H1 (cell line): ENCODE measurements around the gene FEM1C. TPM values are rescaled to one million over a fixed set of nuclear protein-coding genes. Genes with fewer than 3 reads are reported as not detected.

Source experiments
- CTCF ChIA-PET: fragments of 300-600 bp; sonication (Branson Sonifier 250); formaldehyde crosslinking; loops from one replicate; lab custom pipeline; 2021; ENCODE audit not compliant: partially characterized antibody; lab: Charles Lee
- POLR2A ChIA-PET: fragments of 300-600 bp; sonication (Branson Sonifier 250); formaldehyde crosslinking; loops from one replicate; lab custom pipeline; 2021; ENCODE audit warnings: inconsistent platforms; ENCODE audit not compliant: partially characterized antibody; lab: Charles Lee
- DNase-seq, 2 experiments: peaks; one replicate each; pipeline versions ENCODE4 v3.0.0 to v3.0.0-alpha.2; 2010 to 2022; ENCODE audit warnings: low spot score in 2 of 2, low read depth in 1 of 2, mixed read lengths in 1 of 2
- FAIRE-seq: peaks from 2 replicates; lab custom pipeline; 2011; peaks lifted over from hg19 to GRCh38; lab: Jason Lieb, UNC
- H2AFZ ChIP-seq: 2 replicates; pipeline ENCODE4 v1.8.1; 2012; ENCODE audit warnings: low read length, inconsistent platforms
- H2AK5ac ChIP-seq: 2 replicates; pipeline ENCODE4 v1.6.1; 2013; ENCODE audit warnings: low read depth, low read length
- H2BK120ac ChIP-seq: replicated peaks from 2 replicates; pipeline ENCODE3; 2013; ENCODE audit warnings: low read depth, low read length, inconsistent platforms
- H2BK12ac ChIP-seq: 2 replicates; pipeline ENCODE4 v1.6.1; 2013; ENCODE audit warnings: low read depth, low read length
- H2BK15ac ChIP-seq: 2 replicates; pipeline ENCODE4 v1.6.1; 2013; ENCODE audit warnings: low read length
- H2BK20ac ChIP-seq: 2 replicates; pipeline ENCODE4 v1.6.1; 2013; ENCODE audit warnings: low read length
- H2BK5ac ChIP-seq: 2 replicates; pipeline ENCODE4 v1.6.1; 2013; ENCODE audit warnings: low read depth, low read length
- H3K14ac ChIP-seq: 2 replicates; pipeline ENCODE4 v1.6.1; 2013; ENCODE audit warnings: inconsistent platforms; ENCODE audit not compliant: insufficient read length
- H3K18ac ChIP-seq: 2 replicates; pipeline ENCODE4 v1.6.1; 2013; ENCODE audit warnings: low read length; ENCODE audit errors: extremely low read depth
- H3K23ac ChIP-seq: 2 replicates; pipeline ENCODE4 v1.6.1; 2013; ENCODE audit warnings: inconsistent platforms; ENCODE audit not compliant: insufficient read length
- H3K23me2 ChIP-seq: 2 replicates; pipeline ENCODE4 v1.6.1; 2013; ENCODE audit warnings: low read depth, low read length
- H3K27ac ChIP-seq: 2 replicates; pipeline ENCODE4 v1.6.1; 2011; ENCODE audit warnings: low read depth, low read length, inconsistent platforms
- H3K27me3 ChIP-seq, 4 experiments: replicated peaks in 1 of 4; 1 replicate in 1 of 4; 2 replicates in 3 of 4; pipeline versions ENCODE4 v1.6.1 to v1.8.1; 2011 to 2013; ENCODE audit warnings: low read length in 3 of 4, mild to moderate bottlenecking in 3 of 4, inconsistent platforms in 2 of 4, mixed read lengths in 2 of 4, moderate library complexity in 1 of 4; ENCODE audit not compliant: control insufficient read depth in 3 of 4, insufficient read depth in 3 of 4; ENCODE audit errors: extremely low read depth in 1 of 4
- H3K36me3 ChIP-seq, 4 experiments: 2 replicates each; pipeline versions ENCODE4 v1.6.1 to v1.8.1; 2011 to 2013; ENCODE audit warnings: mild to moderate bottlenecking in 4 of 4, low read length in 3 of 4, moderate library complexity in 2 of 4, control low read depth in 1 of 4, inconsistent platforms in 1 of 4; ENCODE audit not compliant: insufficient read depth in 4 of 4, control insufficient read depth in 2 of 4
- H3K4ac ChIP-seq: replicated peaks from 2 replicates; pipeline ENCODE3; 2013; ENCODE audit warnings: low read length, low read depth, mixed read lengths, inconsistent platforms; ENCODE audit not compliant: insufficient read length
- H3K4me1 ChIP-seq, 4 experiments: replicated peaks in 1 of 4; 1 replicate in 1 of 4; 2 replicates in 3 of 4; pipeline versions ENCODE4 v1.6.1 to v1.8.1; 2011 to 2013; ENCODE audit warnings: low read length in 3 of 4, inconsistent platforms in 2 of 4, mixed read lengths in 1 of 4; ENCODE audit not compliant: insufficient read depth in 4 of 4, control insufficient read depth in 3 of 4
- H3K4me2 ChIP-seq, 2 experiments: 2 replicates each; pipeline versions ENCODE4 v1.6.1 to v1.8.1; 2011 to 2013; ENCODE audit warnings: low read depth in 2 of 2, low read length in 2 of 2, control low read depth in 1 of 2, inconsistent platforms in 1 of 2, mild to moderate bottlenecking in 1 of 2; ENCODE audit not compliant: insufficient read depth in 1 of 2
- H3K4me3 ChIP-seq, 4 experiments: fragments of 200-600, 300-600 bp in 1 of 4; sonication (generic), shearing (Covaris generic), sonication (Bioruptor Twin) in 1 of 4; 2 replicates each; pipeline versions ENCODE4 v1.5.1 to v1.8.1; 2011 to 2016; ENCODE audit warnings: low read length in 4 of 4, low read depth in 3 of 4, control low read depth in 2 of 4, inconsistent platforms in 2 of 4, mild to moderate bottlenecking in 2 of 4, mixed read lengths in 1 of 4, moderate library complexity in 1 of 4; ENCODE audit not compliant: insufficient read depth in 2 of 4; ENCODE audit errors: extremely low read depth in 1 of 4
- H3K56ac ChIP-seq: replicated peaks from 2 replicates; pipeline ENCODE3; 2013; ENCODE audit warnings: low read depth, mild to moderate bottlenecking, mixed read lengths, low read length, inconsistent platforms; ENCODE audit not compliant: insufficient read length
- H3K79me1 ChIP-seq: 2 replicates; pipeline ENCODE4 v1.6.1; 2013; ENCODE audit warnings: low read depth, low read length, control low read depth
- H3K79me2 ChIP-seq, 2 experiments: 2 replicates each; pipeline versions ENCODE4 v1.6.1 to v1.8.1; 2012 to 2013; ENCODE audit warnings: low read length in 2 of 2, mild to moderate bottlenecking in 2 of 2, inconsistent platforms in 1 of 2; ENCODE audit not compliant: insufficient read depth in 2 of 2, control insufficient read depth in 1 of 2
- H3K9ac ChIP-seq, 4 experiments: replicated peaks in 1 of 4; 1 replicate in 1 of 4; 2 replicates in 3 of 4; pipeline versions ENCODE4 v1.6.1 to v1.8.1; 2011 to 2013; ENCODE audit warnings: low read depth in 3 of 4, low read length in 3 of 4, control low read depth in 2 of 4, mild to moderate bottlenecking in 2 of 4, moderate library complexity in 2 of 4, inconsistent platforms in 1 of 4; ENCODE audit errors: extremely low read depth in 1 of 4
- H3K9me3 ChIP-seq, 2 experiments: 2 replicates each; pipeline versions ENCODE4 v1.6.1 to v1.8.1; 2012 to 2013; ENCODE audit warnings: mild to moderate bottlenecking in 2 of 2, moderate library complexity in 2 of 2, control low read depth in 1 of 2, inconsistent platforms in 1 of 2, low read depth in 1 of 2, low read length in 1 of 2, mixed read lengths in 1 of 2; ENCODE audit not compliant: insufficient read depth in 2 of 2
- H4K20me1 ChIP-seq, 2 experiments: replicated peaks in 1 of 2; 2 replicates each; pipeline versions ENCODE3 to v1.8.1; 2011 to 2013; ENCODE audit warnings: inconsistent platforms in 2 of 2, low read length in 2 of 2, mild to moderate bottlenecking in 1 of 2; ENCODE audit not compliant: insufficient read depth in 2 of 2, control insufficient read depth in 1 of 2
- H4K5ac ChIP-seq: 2 replicates; pipeline ENCODE4 v1.6.1; 2013; ENCODE audit warnings: low read length, low read depth, mixed read lengths, inconsistent platforms; ENCODE audit not compliant: insufficient read length
- H4K8ac ChIP-seq: 2 replicates; pipeline ENCODE4 v1.8.0; 2013; ENCODE audit warnings: mild to moderate bottlenecking, moderate library complexity, low read length, inconsistent platforms; ENCODE audit not compliant: insufficient read depth; ENCODE audit errors: extremely low read depth
- H4K91ac ChIP-seq: replicated peaks from 2 replicates; pipeline ENCODE3; 2013; ENCODE audit warnings: low read length, mixed read lengths, inconsistent platforms; ENCODE audit not compliant: insufficient read length
- BACH1 ChIP-seq: IDR thresholded peaks from 2 replicates; pipeline ENCODE4 v1.6.1; 2012; ENCODE audit warnings: low read length, improper control_type of control experiment
- BCL11A ChIP-seq, 2 experiments: IDR thresholded peaks; one replicate each; pipeline ENCODE4 v1.6.1; 2011; ENCODE audit warnings: low read depth in 2 of 2, low read length in 2 of 2, mild to moderate bottlenecking in 2 of 2
- BRCA1 ChIP-seq: IDR thresholded peaks from 2 replicates; pipeline ENCODE4 v1.6.1; 2012; ENCODE audit warnings: low read depth, low read length, improper control_type of control experiment
- CBX5 ChIP-seq: fragments of 300-800, 300-1000 bp; sonication (generic); IDR thresholded peaks from 2 replicates; pipeline ENCODE4 v1.7.1; 2016; ENCODE audit warnings: antibody characterized with exemption, low read length, low read depth
- CHD1 ChIP-seq: IDR thresholded peaks from 2 replicates; pipeline ENCODE4 v1.6.1; 2012; ENCODE audit warnings: low read depth, low read length, improper control_type of control experiment
- CTBP2 ChIP-seq: IDR thresholded peaks from 2 replicates; pipeline ENCODE4 v1.7.0; 2011; ENCODE audit warnings: borderline replicate concordance, mild to moderate bottlenecking, moderate library complexity, mixed read lengths, low read length; ENCODE audit not compliant: insufficient read depth, insufficient read length
- GABPA ChIP-seq: IDR thresholded peaks from 2 replicates; pipeline ENCODE4 v1.6.1; 2011; ENCODE audit warnings: mild to moderate bottlenecking, low read length, moderate library complexity, borderline replicate concordance; ENCODE audit not compliant: insufficient read depth
- PHF8 ChIP-seq: fragments of 200-600 bp; sonication (generic); conservative IDR thresholded peaks from 2 replicates; pipeline ENCODE4 v1.7.1; 2012; ENCODE audit warnings: low read depth, mild to moderate bottlenecking, inconsistent platforms, low read length, moderate library complexity
- RFX5 ChIP-seq: IDR thresholded peaks from 2 replicates; pipeline ENCODE4 v1.6.1; 2011; ENCODE audit warnings: low read depth, low read length, improper control_type of control experiment, borderline replicate concordance
- RXRA ChIP-seq: IDR thresholded peaks from 2 replicates; pipeline ENCODE4 v1.6.1; 2011; ENCODE audit warnings: low read depth, mild to moderate bottlenecking, low read length, moderate library complexity; ENCODE audit not compliant: insufficient read depth
- SAP30 ChIP-seq: fragments of 300-600 bp; sonication (generic); IDR thresholded peaks from 2 replicates; pipeline ENCODE4 v1.7.1; 2012; ENCODE audit warnings: low read length, moderate library complexity, mild to moderate bottlenecking, inconsistent platforms; ENCODE audit not compliant: insufficient read depth, insufficient replicate concordance
- SP2 ChIP-seq: IDR thresholded peaks from 2 replicates; pipeline ENCODE4 v1.6.1; 2012; ENCODE audit warnings: mild to moderate bottlenecking, low read length, inconsistent platforms
- TAF7 ChIP-seq: optimal IDR thresholded peaks from 2 replicates; pipeline ENCODE3; 2011; ENCODE audit warnings: low read depth, mild to moderate bottlenecking, inconsistent platforms, low read length, moderate library complexity, borderline replicate concordance
- TEAD4 ChIP-seq: IDR thresholded peaks from 2 replicates; pipeline ENCODE4 v1.6.1; 2012; ENCODE audit warnings: low read depth, low read length, inconsistent platforms, mixed read lengths
- whole genome bisulfite sequencing, 2 experiments: shearing (Covaris generic) in 1 of 2; methylation state at CpG; one replicate each; pipeline versions ENCODE4 v1.1.6 to v1.1.7; 2013 to 2015; ENCODE audit warnings: low lambda C conversion rate in 2 of 2, mixed read lengths in 2 of 2, inconsistent platforms in 1 of 2, low coverage in 1 of 2, missing lambda C conversion rate in 1 of 2; ENCODE audit not compliant: insufficient replicate concordance in 2 of 2, insufficient coverage in 1 of 2, insufficient read length in 1 of 2; ENCODE audit errors: extremely low coverage in 1 of 2, missing lambda C conversion rate in 1 of 2; 5-methylcytosine and 5-hydroxymethylcytosine counted together
- polyA plus RNA-seq, 7 experiments: library from polyadenylated mRNA; depleted of rRNA in 3 of 7; stranded (reverse) in 5 of 7; unstranded in 2 of 7; fragments of >200 nt in 5 of 7; fragments of 200-250 nt in 2 of 7; gene quantifications; 1 replicate in 5 of 7; 2 replicates in 1 of 7; 4 replicates in 1 of 7; pipeline versions ENCODE4 v1.2.1 to v1.2.3, GENCODE V29; 2011 to 2013; ENCODE audit warnings: missing spikeins in 2 of 7, mixed read lengths in 2 of 7
- total RNA-seq: library from RNA; stranded (reverse); fragmentation: NEBNext Ultra II Directional; extraction: Animal tissue kit (Norgen Biotek cat#: 25700); gene quantifications from 2 replicates; pipeline ENCODE4 v1.2.1, GENCODE V29; 2021

The FEM1C gene
- total and polyA plus RNA-seq, 2 of the 8 experiments (the other 6 are each of a cell fraction or from before 2014, with no cell fraction given): 4.4 to 17.7 TPM

GRCh38 chr5:115579747-115580173, 35.2 kb upstream of the FEM1C start:
- Histone ChIP-seq H3K23ac (no peak overlapping the region), H4K8ac (no peak overlapping the region), H3K9me3 (no peaks in the 10 kb centered on the region), H2BK120ac (no peak overlapping the region), H3K4me1 (no peaks in the 10 kb centered on the region; a peak in 1 of 7 replicates), H3K4ac (no peak overlapping the region), H4K5ac (no peak overlapping the region), H3K18ac (no peak overlapping the region), H3K9ac (no peak overlapping the region), H4K20me1 (no peaks in the 10 kb centered on the region), H2BK15ac (no peak overlapping the region), H3K79me1 (no peaks in the 10 kb centered on the region), H2BK12ac (no peak overlapping the region), H3K27ac (no peak overlapping the region), H4K91ac (no peak overlapping the region), H3K56ac (no peak overlapping the region), H3K14ac (no peak overlapping the region), H3K4me2 (no peak overlapping the region), H3K36me3 (no peaks in the 10 kb centered on the region), H2BK20ac (no peak overlapping the region), H3K27me3 (no peaks in the 10 kb centered on the region), H3K79me2 (no peaks in the 10 kb centered on the region), H3K4me3 (no peak overlapping the region), H2BK5ac (no peak overlapping the region), H3K23me2 (no peaks in the 10 kb centered on the region), H2AFZ (no peak overlapping the region), H2AK5ac (no peak overlapping the region)
- ChIA-PET POLR2A (no interaction called here), CTCF (no interaction called here)
- no peak for DNase-seq
- FAIRE-seq: no peak
- WGBS, 2 experiments: 96% methylated on average over 6 of the region's 6 CpGs; no CpG with 5 or more reads in 1 of the 2 experiments
- TF ChIP-seq RFX5 (no peak), CHD1 (no peak), GABPA (no peak), SP2 (no peak), SAP30 (no peak), BACH1 (no peak), CTBP2 (no peak), CBX5 (no peak), TEAD4 (no peak), BRCA1 (no peak), TAF7 (no peak), RXRA (no peak), BCL11A (IDR thresholded peaks at IDR 0.05; ENCODE audit: low read depth in 2 of 2, low read length in 2 of 2) (no peak), PHF8 (no peak)
